ENCODE results near the gene MYOCD. TPM values are rescaled to one million over a fixed set of nuclear protein-coding genes. Genes with fewer than 3 reads are reported as not detected.
"Not testable (repeated sequence)": the region's sequence is repeated elsewhere in the genome, so short reads cannot be mapped to it uniquely, and the experiment has no call there.

Gene MYOCD
- total and polyA plus RNA-seq, 7 donors = 0.46 to 168 (median 108) TPM

DNA sequence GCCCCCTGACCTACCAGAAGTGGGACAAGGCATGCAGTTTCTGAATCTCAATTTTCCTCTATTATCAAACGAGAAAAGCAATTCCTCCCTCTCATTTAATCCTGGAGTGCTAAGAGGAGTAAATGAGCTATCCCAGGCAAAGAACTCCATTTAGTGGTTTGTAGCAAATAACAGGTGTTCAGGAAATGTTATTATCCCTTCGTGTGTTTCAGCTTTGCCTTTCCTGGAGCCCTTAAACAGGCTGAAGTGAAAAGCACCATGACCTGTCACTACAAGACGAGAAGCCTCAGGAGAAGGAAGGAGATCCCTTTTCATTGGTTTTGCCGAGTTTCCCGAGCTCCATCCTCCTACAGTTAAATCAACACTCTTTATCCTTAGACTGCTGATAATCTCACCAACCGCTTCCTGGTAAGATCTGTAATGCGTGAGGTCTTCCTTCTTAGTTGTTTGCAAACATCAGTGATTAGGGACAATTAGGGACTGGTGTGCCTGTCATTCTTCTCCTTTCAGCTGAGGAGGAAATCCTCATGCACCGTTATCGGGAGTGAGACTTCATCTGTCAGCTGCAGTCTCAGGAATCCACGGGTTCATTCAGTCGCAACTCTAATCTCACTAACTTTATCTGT, 30.8 kb upstream of the MYOCD start:
- Histone ChIP-seq H3K36me3 (no peaks in the 10 kb centered on the region), H3K4me3 (no peak overlapping the region), H3K27me3 (no peaks in the 10 kb centered on the region), H3K4me1 (no peaks in the 10 kb centered on the region), H3K9me3 (no peaks in the 10 kb centered on the region), H3K27ac (no peak overlapping the region)
- intact Hi-C loops (cut with DNase I) = no loop called here
- DNase-seq = no peak
- no peak for TF ChIP-seq POLR2A (IDR thresholded peaks at IDR 0.05)
- TF ChIP-seq CTCF (IDR thresholded peaks at IDR 0.05) = no peak
- no peak for TF ChIP-seq EP300 (IDR thresholded peaks at IDR 0.05)
- TF ChIP-seq POLR2AphosphoS5 (IDR thresholded peaks at IDR 0.05) = no peak
- 10 to 21% methylated on average over 11 of the region's 11 CpGs for WGBS, 2 donors

- DNase-seq; H3K9me3 ChIP-seq; H3K27me3 ChIP-seq; H3K4me3 ChIP-seq; H3K27ac ChIP-seq; H3K4me1 ChIP-seq; H3K36me3 ChIP-seq; intact Hi-C loops (cut with DNase I): not testable (repeated sequence)
- 94 to 95% methylated on average over 6 of the region's 6 CpGs for whole genome bisulfite sequencing, 2 donors
Observed at GRCh38 chr17:12635996-12636395, 29.7 kb upstream of the MYOCD start.

DNA sequence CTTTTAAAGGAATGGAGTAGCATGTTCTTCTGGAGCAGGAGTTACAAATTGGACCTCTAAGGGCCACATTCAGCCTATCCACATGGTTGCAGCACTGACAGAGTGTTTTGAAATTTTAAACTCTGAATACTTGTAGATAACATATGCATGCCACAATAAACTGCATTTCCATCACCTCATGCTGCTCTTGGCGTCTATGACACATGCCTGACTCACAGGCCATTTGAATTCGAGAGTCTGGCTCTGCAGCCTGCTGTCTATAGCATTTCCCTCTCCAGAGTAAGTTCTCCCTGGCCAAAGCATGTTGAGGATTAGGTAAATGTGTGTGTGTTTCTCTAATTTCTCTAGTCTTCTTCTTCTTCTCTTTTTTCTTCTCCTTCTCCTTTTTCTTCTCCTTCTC, 28.7 kb upstream of the MYOCD start:
- Histone ChIP-seq H3K4me3 (no peak overlapping the region), H3K9me3 (no peaks in the 10 kb centered on the region), H3K27me3 (no peaks in the 10 kb centered on the region), H3K36me3 (no peaks in the 10 kb centered on the region), H3K27ac (no peak overlapping the region), H3K4me1 (no peaks in the 10 kb centered on the region)
- 44 to 55% methylated on average over 2 of the region's 2 CpGs for WGBS, 2 donors
- DNase-seq = no peak
- intact Hi-C loops (cut with DNase I) = no loop called here
- TF ChIP-seq CTCF (IDR thresholded peaks at IDR 0.05) = no peak
- no peak for TF ChIP-seq POLR2AphosphoS5 (IDR thresholded peaks at IDR 0.05)
- TF ChIP-seq EP300 (IDR thresholded peaks at IDR 0.05) = no peak
- no peak for TF ChIP-seq POLR2A (IDR thresholded peaks at IDR 0.05)

DNA sequence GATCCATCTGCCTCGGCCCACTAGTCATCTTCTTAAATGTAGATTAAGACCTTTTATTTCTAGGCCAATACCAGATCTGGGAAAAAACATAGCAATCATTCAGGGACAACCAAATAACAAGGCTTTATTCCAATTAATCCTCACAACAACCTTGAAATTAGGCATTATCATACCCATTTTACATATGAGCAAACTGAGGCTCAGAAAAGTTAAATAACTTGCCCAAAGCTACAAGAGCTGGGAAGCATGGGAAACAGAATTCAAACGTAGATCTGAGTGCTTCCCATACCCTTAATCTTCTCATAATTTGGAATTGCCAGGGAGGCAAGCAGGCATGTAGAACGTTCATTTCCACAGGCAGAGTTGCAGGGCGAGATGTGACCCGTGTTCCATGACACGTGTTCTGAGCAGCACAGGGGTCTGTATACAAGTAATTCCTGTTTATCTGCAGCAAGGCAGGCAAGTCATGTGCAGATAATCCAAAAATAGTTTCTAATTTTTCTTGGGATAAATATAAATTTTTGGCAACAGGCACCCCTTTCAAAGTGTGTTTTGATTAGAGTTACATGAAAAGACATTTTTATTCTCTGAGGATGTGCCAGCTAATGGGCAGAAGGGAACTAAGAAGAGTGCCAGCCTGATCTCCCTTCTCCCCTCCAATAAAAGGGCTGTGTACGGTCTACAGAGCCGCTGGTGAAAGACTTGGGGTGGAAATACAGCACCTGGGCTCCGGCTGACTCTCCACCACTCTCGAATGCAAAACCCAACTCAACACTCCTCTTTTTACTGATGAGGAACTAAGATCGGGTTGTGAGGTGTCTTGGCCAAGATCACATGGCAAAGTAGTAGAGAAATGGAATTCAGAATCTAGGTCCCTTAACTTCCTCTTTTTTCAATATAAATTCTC, 27.7 kb upstream of the MYOCD start:
- Histone ChIP-seq H3K4me3 (no peak overlapping the region), H3K27ac (no peak overlapping the region), H3K9me3 (no peaks in the 10 kb centered on the region), H3K27me3 (no peaks in the 10 kb centered on the region), H3K36me3 (no peaks in the 10 kb centered on the region), H3K4me1 (no peaks in the 10 kb centered on the region)
- 84 to 88% methylated on average over 11 of the region's 11 CpGs for WGBS, 2 donors
- intact Hi-C loops (cut with DNase I) = no loop called here
- no peak for TF ChIP-seq EP300 (IDR thresholded peaks at IDR 0.05)
- no peak for TF ChIP-seq POLR2A (IDR thresholded peaks at IDR 0.05)
- TF ChIP-seq POLR2AphosphoS5 (IDR thresholded peaks at IDR 0.05) = no peak
- TF ChIP-seq CTCF (IDR thresholded peaks at IDR 0.05) = no peak
- no peak for DNase-seq

GRCh38 chr17:12640364-12640763, 25.3 kb upstream of the MYOCD start:
- TF ChIP-seq POLR2AphosphoS5 (IDR thresholded peaks at IDR 0.05) = no peak
- no peak for TF ChIP-seq POLR2A (IDR thresholded peaks at IDR 0.05)
- TF ChIP-seq EP300 (IDR thresholded peaks at IDR 0.05) = no peak
- TF ChIP-seq CTCF (IDR thresholded peaks at IDR 0.05) = no peak
- H3K4me1 ChIP-seq = no peaks in the 10 kb centered on the region
- intact Hi-C loops (cut with DNase I) = no loop called here
- no peaks in the 10 kb centered on the region for H3K27me3 ChIP-seq
- DNase-seq = no peak
- H3K27ac ChIP-seq = no peak overlapping the region
- no peaks in the 10 kb centered on the region for H3K9me3 ChIP-seq
- no peak overlapping the region for H3K4me3 ChIP-seq
- 92 to 98% methylated on average over 2 of the region's 2 CpGs for WGBS, 2 donors
- H3K36me3 ChIP-seq = no peaks in the 10 kb centered on the region

Data from sigmoid colon (tissue), 7 donors.